ENCODE data around the gene MYO7A. TPM values are rescaled to one million over a fixed set of nuclear protein-coding genes. Genes with fewer than 3 reads are reported as not detected.
"Not testable (repeated sequence)": the region's sequence is repeated elsewhere in the genome, so short reads cannot be mapped to it uniquely, and the experiment has no call there.

MYO7A gene
- total RNA-seq, 1 donor from 2014 or later, result 2.8 TPM

GRCh38 chr11:77093056-77093891 lies 34.8 kb upstream of the MYO7A start:
- no peak for DNase-seq

- no peak for DNase-seq
Observed at GRCh38 chr11:77093987-77094840, 33.8 kb upstream of the MYO7A start.

GRCh38 chr11:77094841-77095365 lies 33.1 kb upstream of the MYO7A start:
- no peak for DNase-seq

GRCh38 chr11:77095551-77096490 lies 32.2 kb upstream of the MYO7A start:
- no peak for DNase-seq

- DNase-seq, result no peak
Observed at GRCh38 chr11:77096591-77097019, 31.4 kb upstream of the MYO7A start.

GRCh38 chr11:77097180-77097579 lies 30.9 kb upstream of the MYO7A start:
- DNase-seq, result not testable (repeated sequence)

GRCh38 chr11:77100166-77101042 lies 27.6 kb upstream of the MYO7A start:
- DNase-seq, result no peak

- DNase-seq, result no peak
Observed at GRCh38 chr11:77101043-77101537, 27.0 kb upstream of the MYO7A start.

- no peak for DNase-seq
Observed at GRCh38 chr11:77102246-77103210, 25.5 kb upstream of the MYO7A start, which contains the start of gene OMP. TSS of gene OMP (plus strand) at chr11:77102840. CDS start at chr11:77102840, 0 bp downstream.

- no peak for DNase-seq
Observed at GRCh38 chr11:77103319-77103718, 24.7 kb upstream of the MYO7A start.

- DNase-seq, result no peak
Observed at GRCh38 chr11:77104727-77105126, 23.3 kb upstream of the MYO7A start.

- no peak for DNase-seq
Observed at GRCh38 chr11:77106321-77106720, 21.7 kb upstream of the MYO7A start.

GRCh38 chr11:77106759-77107158 lies 21.3 kb upstream of the MYO7A start:
- no peak for DNase-seq

GRCh38 chr11:77107950-77108349 lies 20.1 kb upstream of the MYO7A start:
- DNase-seq, result no peak

GRCh38 chr11:77108436-77108835 lies 19.6 kb upstream of the MYO7A start:
- no peak for DNase-seq

GRCh38 chr11:77109236-77110019 lies 18.6 kb upstream of the MYO7A start:
- no peak for DNase-seq

- no peak for DNase-seq
Observed at GRCh38 chr11:77110836-77111235, 17.2 kb upstream of the MYO7A start.

- DNase-seq, result no peak
Observed at GRCh38 chr11:77111277-77111676, 16.8 kb upstream of the MYO7A start.
